ENCODE measurements around the gene TNIP1. TPM values are rescaled to one million over a fixed set of nuclear protein-coding genes. Genes with fewer than 3 reads are reported as not detected.

The TNIP1 gene
- total RNA-seq, 1 donor from 2014 or later: 65.6 TPM

- H3K27me3 ChIP-seq (ENCODE audit: control insufficient read depth, insufficient read depth, low read length): no peaks in the 10 kb centered on the region
- peaks cover 43% of the 10 kb centered on the region for H3K36me3 ChIP-seq (ENCODE audit: control insufficient read depth, insufficient read depth, low read length)
- H3K4me3 ChIP-seq (ENCODE audit: low read depth, low read length): no peak overlapping the region
- FAIRE-seq (no peak), DNase-seq (ENCODE audit: low read depth) (no peak)
- no peak for TF ChIP-seq CTCF (IDR thresholded peaks at IDR 0.05; ENCODE audit: insufficient read depth, low read length, severe bottlenecking)
Measured at GRCh38 chr5:151030056-151030336, 50.8 kb downstream of the TNIP1 start.

DNA sequence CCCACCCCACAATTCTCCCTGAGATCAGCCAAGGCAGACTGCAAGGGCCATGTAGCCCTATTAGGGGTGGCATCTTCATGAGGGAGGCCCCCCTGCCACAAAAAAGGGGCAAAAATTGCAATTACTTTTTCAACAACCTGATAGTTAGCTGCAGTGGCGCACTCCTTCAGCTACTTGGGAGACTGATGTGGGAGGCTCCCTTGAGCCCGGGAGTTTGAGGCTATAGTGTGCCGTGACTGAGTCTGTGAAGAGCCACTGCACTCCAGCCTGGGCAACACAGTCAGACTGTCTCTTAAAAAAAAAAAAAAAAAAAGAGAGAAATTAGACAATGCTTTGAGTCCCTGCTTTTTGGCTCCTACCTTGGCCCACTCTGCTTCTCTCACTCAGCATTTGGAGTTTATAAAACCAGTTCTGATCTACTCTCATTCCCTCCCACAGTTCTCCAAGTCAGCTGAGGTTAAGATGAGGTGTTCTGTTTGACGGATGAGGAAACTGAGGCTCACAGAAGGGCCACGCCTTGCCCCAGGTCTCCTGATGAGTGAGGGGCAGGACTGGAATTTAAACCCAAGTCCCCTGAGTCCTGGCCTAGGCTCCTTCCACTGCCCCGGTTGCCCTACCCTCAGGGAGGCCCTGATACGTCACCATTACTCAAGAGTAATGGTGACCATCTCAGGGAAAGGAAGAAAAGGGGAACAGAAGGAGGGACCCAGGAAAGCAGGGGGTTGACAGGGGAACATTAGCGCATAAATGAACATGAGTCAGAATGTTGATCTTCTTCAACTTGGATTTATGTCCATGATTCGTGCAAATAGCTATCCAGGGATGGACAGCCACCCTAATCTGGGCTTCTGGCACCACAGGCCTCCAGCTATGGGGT lies 51.4 kb downstream of the TNIP1 start:
- no peak for TF ChIP-seq CTCF (IDR thresholded peaks at IDR 0.05; ENCODE audit: insufficient read depth, low read length, severe bottlenecking)
- H3K27me3 ChIP-seq (ENCODE audit: control insufficient read depth, insufficient read depth, low read length): no peaks in the 10 kb centered on the region
- no peak overlapping the region for H3K4me3 ChIP-seq (ENCODE audit: low read depth, low read length)
- peaks cover 44% of the 10 kb centered on the region for H3K36me3 ChIP-seq (ENCODE audit: control insufficient read depth, insufficient read depth, low read length)
- FAIRE-seq: no peak
- no peak for DNase-seq (ENCODE audit: low read depth)

DNA sequence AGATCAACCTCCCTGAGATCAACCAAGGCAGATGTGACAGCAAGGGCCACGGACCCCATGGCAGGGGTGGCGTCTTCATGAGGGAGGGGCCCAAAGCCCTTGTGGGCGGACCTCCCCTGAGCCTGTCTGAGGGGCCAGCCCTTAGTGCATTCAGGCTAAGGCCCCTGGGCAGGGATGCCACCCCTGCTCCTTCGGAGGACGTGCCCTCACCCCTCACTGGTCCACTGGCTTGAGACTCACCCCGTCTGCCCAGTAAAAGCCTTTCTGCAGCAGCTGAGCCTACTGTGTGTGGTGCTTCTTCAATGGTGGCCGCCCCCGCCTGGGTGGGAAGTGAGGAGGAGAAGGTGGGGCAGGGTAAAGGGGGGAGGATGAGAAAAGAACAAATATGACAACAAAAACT lies 52.1 kb downstream of the TNIP1 start:
- DNase-seq (ENCODE audit: low read depth): no peak
- no peak for TF ChIP-seq CTCF (IDR thresholded peaks at IDR 0.05; ENCODE audit: insufficient read depth, low read length, severe bottlenecking)
- H3K36me3 ChIP-seq (ENCODE audit: control insufficient read depth, insufficient read depth, low read length): peaks cover 37% of the 10 kb centered on the region
- H3K27me3 ChIP-seq (ENCODE audit: control insufficient read depth, insufficient read depth, low read length): no peaks in the 10 kb centered on the region
- H3K4me3 ChIP-seq (ENCODE audit: low read depth, low read length): no peak overlapping the region
- FAIRE-seq: no peak

DNA sequence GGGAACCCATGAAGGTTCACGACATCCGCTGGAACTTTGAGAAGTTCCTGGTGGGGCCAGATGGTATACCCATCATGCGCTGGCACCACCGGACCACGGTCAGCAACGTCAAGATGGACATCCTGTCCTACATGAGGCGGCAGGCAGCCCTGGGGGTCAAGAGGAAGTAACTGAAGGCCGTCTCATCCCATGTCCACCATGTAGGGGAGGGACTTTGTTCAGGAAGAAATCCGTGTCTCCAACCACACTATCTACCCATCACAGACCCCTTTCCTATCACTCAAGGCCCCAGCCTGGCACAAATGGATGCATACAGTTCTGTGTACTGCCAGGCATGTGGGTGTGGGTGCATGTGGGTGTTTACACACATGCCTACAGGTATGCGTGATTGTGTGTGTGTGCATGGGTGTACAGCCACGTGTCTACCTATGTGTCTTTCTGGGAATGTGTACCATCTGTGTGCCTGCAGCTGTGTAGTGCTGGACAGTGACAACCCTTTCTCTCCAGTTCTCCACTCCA lies 52.8 kb downstream of the TNIP1 start:
- no peak for TF ChIP-seq CTCF (IDR thresholded peaks at IDR 0.05; ENCODE audit: insufficient read depth, low read length, severe bottlenecking)
- Histone ChIP-seq H3K36me3 (ENCODE audit: control insufficient read depth, insufficient read depth, low read length) (peaks cover 33% of the 10 kb centered on the region), H3K27me3 (ENCODE audit: control insufficient read depth, insufficient read depth, low read length) (no peaks in the 10 kb centered on the region), H3K4me3 (ENCODE audit: low read depth, low read length) (no peak overlapping the region)
- FAIRE-seq (peak; percentile 23), DNase-seq (ENCODE audit: low read depth) (no peak)

DNA sequence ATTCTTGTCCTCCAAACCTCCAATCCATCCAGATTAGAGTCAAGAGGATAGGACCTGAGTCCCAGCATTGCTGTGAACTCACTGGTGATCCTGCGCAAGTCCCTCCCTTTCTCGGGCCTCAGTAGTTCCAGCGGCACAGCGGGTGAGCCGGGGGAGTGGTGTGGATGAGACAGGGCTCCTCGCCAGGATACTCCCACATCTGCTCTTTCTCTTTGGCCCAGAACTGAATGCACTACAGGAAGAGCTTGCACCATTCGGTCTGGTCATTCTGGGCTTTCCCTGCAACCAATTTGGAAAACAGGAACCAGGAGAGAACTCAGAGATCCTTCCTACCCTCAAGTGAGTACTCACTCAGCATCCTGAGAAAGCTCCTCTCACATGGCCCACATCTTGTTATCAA lies 54.2 kb downstream of the TNIP1 start:
- Histone ChIP-seq H3K36me3 (ENCODE audit: control insufficient read depth, insufficient read depth, low read length) (peaks cover 30% of the 10 kb centered on the region), H3K27me3 (ENCODE audit: control insufficient read depth, insufficient read depth, low read length) (no peaks in the 10 kb centered on the region), H3K4me3 (ENCODE audit: low read depth, low read length) (no peak overlapping the region)
- FAIRE-seq: no peak
- no peak for TF ChIP-seq CTCF (IDR thresholded peaks at IDR 0.05; ENCODE audit: insufficient read depth, low read length, severe bottlenecking)
- no peak for DNase-seq (ENCODE audit: low read depth)

- no peak for TF ChIP-seq CTCF (IDR thresholded peaks at IDR 0.05; ENCODE audit: insufficient read depth, low read length, severe bottlenecking)
- FAIRE-seq (no peak), DNase-seq (ENCODE audit: low read depth) (no peak)
- H3K4me3 ChIP-seq (ENCODE audit: low read depth, low read length): no peak overlapping the region
- peaks cover 27% of the 10 kb centered on the region for H3K36me3 ChIP-seq (ENCODE audit: control insufficient read depth, insufficient read depth, low read length)
- H3K27me3 ChIP-seq (ENCODE audit: control insufficient read depth, insufficient read depth, low read length): no peaks in the 10 kb centered on the region
Measured at GRCh38 chr5:151026088-151026487, 54.7 kb downstream of the TNIP1 start.
